Endothelial cell of umbilical vein (primary cell): ENCODE results near the gene C2CD5. TPM values are rescaled to one million over a fixed set of nuclear protein-coding genes. Genes with fewer than 3 reads are reported as not detected.

Experiments used
- BruUV-seq: library from RNA; stranded (reverse); fragments of 400-500 nt; replicated peaks from 2 replicates; lab custom pipeline; 2021; lab: Mats Ljungman, UMichigan
- CTCF ChIA-PET: fragments of 300-600, 350-600 bp; sonication (Branson Sonifier 250); formaldehyde crosslinking; loops from one replicate; lab custom pipeline; 2021; ENCODE audit warnings: antibody characterized with exemption, inconsistent platforms; lab: Charles Lee
- POLR2A ChIA-PET: fragments of 300-600, 350-600 bp; sonication (Branson Sonifier 250); formaldehyde crosslinking; loops from one replicate; lab custom pipeline; 2021; ENCODE audit warnings: antibody characterized with exemption, inconsistent platforms; lab: Charles Lee
- DNase-seq: peaks from one replicate; pipeline ENCODE4 v3.0.0-alpha.2; 2011; ENCODE audit warnings: low read depth, low spot score
- FAIRE-seq: peaks from 2 replicates; lab custom pipeline; 2011; peaks lifted over from hg19 to GRCh38; lab: Jason Lieb, UNC
- H2AFZ ChIP-seq: 2 replicates; pipeline ENCODE4 v1.6.0; 2012; ENCODE audit warnings: low read depth, low read length, control low read depth, inconsistent platforms
- H3K27ac ChIP-seq: 2 replicates; pipeline ENCODE4 v1.5.1; 2011; ENCODE audit warnings: low read depth, mild to moderate bottlenecking, control low read depth, low read length, moderate library complexity; ENCODE audit not compliant: insufficient read depth
- H3K27me3 ChIP-seq, 2 experiments: 2 replicates each; pipeline versions ENCODE4 v1.6.0 to v1.6.1; 2011; ENCODE audit warnings: low read length in 2 of 2, mixed read lengths in 1 of 2; ENCODE audit not compliant: control insufficient read depth in 2 of 2, insufficient read depth in 2 of 2
- H3K36me3 ChIP-seq, 2 experiments: 2 replicates in 1 of 2; 3 replicates in 1 of 2; pipeline ENCODE4 v1.5.1; 2011; ENCODE audit warnings: low read length in 2 of 2, mild to moderate bottlenecking in 1 of 2, moderate library complexity in 1 of 2; ENCODE audit not compliant: control insufficient read depth in 2 of 2, insufficient read depth in 2 of 2; ENCODE audit errors: extremely low read depth in 1 of 2
- H3K4me1 ChIP-seq: 3 replicates; pipeline ENCODE4 v1.5.1; 2011; ENCODE audit warnings: mild to moderate bottlenecking, low read length; ENCODE audit not compliant: control insufficient read depth, insufficient read depth; ENCODE audit errors: extremely low read depth
- H3K4me2 ChIP-seq: 2 replicates; pipeline ENCODE4 v1.6.1; 2011; ENCODE audit warnings: low read length, control low read depth, mixed read lengths; ENCODE audit not compliant: insufficient read depth
- H3K4me3 ChIP-seq, 3 experiments: fragments of 200-600 bp in 1 of 3; sonication (generic), shearing (Covaris generic) in 1 of 3; replicated peaks in 1 of 3; 2 replicates each; pipeline ENCODE4 v1.5.1; 2011 to 2016; ENCODE audit warnings: control low read depth in 3 of 3, low read length in 3 of 3, mild to moderate bottlenecking in 2 of 3, inconsistent platforms in 1 of 3, low read depth in 1 of 3, moderate library complexity in 1 of 3; ENCODE audit not compliant: insufficient read depth in 1 of 3
- H3K79me2 ChIP-seq: 2 replicates; pipeline ENCODE4 v1.6.0; 2012; ENCODE audit warnings: low read length, inconsistent platforms; ENCODE audit not compliant: control insufficient read depth, insufficient read depth
- H3K9ac ChIP-seq: replicated peaks from 2 replicates; pipeline ENCODE3; 2011; ENCODE audit warnings: low read length, control low read depth; ENCODE audit not compliant: insufficient read depth; ENCODE audit errors: extremely low read depth
- H3K9me1 ChIP-seq: replicated peaks from 3 replicates; pipeline ENCODE4 v1.6.0; 2011; ENCODE audit warnings: mild to moderate bottlenecking, low read length; ENCODE audit not compliant: control insufficient read depth, insufficient read depth; ENCODE audit errors: extremely low read depth
- H3K9me3 ChIP-seq: replicated peaks from 2 replicates; pipeline ENCODE4 v1.5.1; 2012; ENCODE audit warnings: low read length, inconsistent platforms; ENCODE audit not compliant: control insufficient read depth, insufficient read depth
- H4K20me1 ChIP-seq: replicated peaks from 2 replicates; pipeline ENCODE3; 2011; ENCODE audit warnings: mild to moderate bottlenecking, low read length; ENCODE audit not compliant: control insufficient read depth, insufficient read depth; ENCODE audit errors: extremely low read depth
- CTCF ChIP-seq, 2 donors: IDR thresholded peaks; 1 replicate in 1 of 2; 2 replicates in 1 of 2; pipeline ENCODE4 v1.5.1; 2011; ENCODE audit warnings: low read length in 2 of 2, mild to moderate bottlenecking in 2 of 2, moderate library complexity in 2 of 2, control low read depth in 1 of 2, inconsistent platforms in 1 of 2, low read depth in 1 of 2; ENCODE audit not compliant: insufficient read depth in 1 of 2; ENCODE audit errors: extremely low read depth in 1 of 2
- EZH2 ChIP-seq: IDR thresholded peaks from 2 replicates; pipeline ENCODE4 v1.6.1; 2012; ENCODE audit warnings: borderline replicate concordance, low read depth, mild to moderate bottlenecking, moderate library complexity, low read length, inconsistent platforms; ENCODE audit not compliant: severe bottlenecking
- FOS ChIP-seq: IDR thresholded peaks from 2 replicates; pipeline ENCODE4 v1.6.1; 2011; ENCODE audit warnings: mild to moderate bottlenecking, low read length, moderate library complexity, borderline replicate concordance; ENCODE audit not compliant: insufficient read depth
- GATA2 ChIP-seq: IDR thresholded peaks from 2 replicates; pipeline ENCODE4 v1.7.0; 2011; ENCODE audit warnings: low read depth, mild to moderate bottlenecking, moderate library complexity, mixed read lengths, low read length; ENCODE audit not compliant: insufficient read length, insufficient read depth
- JUN ChIP-seq: IDR thresholded peaks from 2 replicates; pipeline ENCODE4 v1.6.1; 2011; ENCODE audit warnings: borderline replicate concordance, low read depth; ENCODE audit not compliant: insufficient read length, insufficient read depth
- MAX ChIP-seq: IDR thresholded peaks from 2 replicates; pipeline ENCODE4 v1.6.1; 2011; ENCODE audit not compliant: insufficient read depth, insufficient read length
- MYC ChIP-seq: IDR thresholded peaks from one replicate; pipeline ENCODE4 v1.6.1; 2011; ENCODE audit warnings: mild to moderate bottlenecking, low read depth, low read length
- POLR2A ChIP-seq: IDR thresholded peaks from 2 replicates; pipeline ENCODE4 v1.6.1; 2012; ENCODE audit warnings: low read depth, mild to moderate bottlenecking, control low read depth, low read length
- POLR2AphosphoS5 ChIP-seq: IDR thresholded peaks from 2 replicates; pipeline ENCODE4 v1.6.1; 2012; ENCODE audit warnings: low read depth, mild to moderate bottlenecking, control low read depth, low read length, moderate library complexity; ENCODE audit not compliant: insufficient read depth
- dilution Hi-C: fragments of 300-500 bp; cut with MboI; formaldehyde crosslinking; loops from one replicate; pipeline ENCODE4 v1.15.0; 2019; ENCODE audit warnings: low sequenced_read_pairs; ENCODE audit not compliant: extremely low pct_ligation_motif_present
- intact Hi-C: fragments of 100-400 bp; cut with micrococcal nuclease; formaldehyde crosslinking; loops from one replicate; pipeline ENCODE4 v1.10.0; 2022
- polyA plus RNA-seq, 4 experiments: library from polyadenylated mRNA; depleted of rRNA in 3 of 4; stranded (reverse) in 3 of 4; unstranded in 1 of 4; fragments of >200 nt; gene quantifications; 2 replicates each; pipeline versions ENCODE4 v1.2.1 to v1.2.3, GENCODE V29; 2011 to 2012; ENCODE audit warnings: missing spikeins in 1 of 4
- total RNA-seq: library from RNA; stranded (reverse); gene quantifications from 2 replicates; pipeline ENCODE4 v1.2.3, GENCODE V29; 2021

C2CD5 gene
- total and polyA plus RNA-seq, 2 donors (not counting 3 experiments of a cell fraction or from before 2014, with no cell fraction given) = 12.9 to 32.9 TPM

- dilution Hi-C loops = no loop called here
These were observed 13.1 kb downstream of the C2CD5 start for GRCh38 chr12:22531205-22531604.

More at GRCh38 chr12:22531205-22531604, 13.1 kb downstream of the C2CD5 start:
- peaks cover 0 to 10% of the 10 kb centered on the region in 2 experiments for H3K36me3 ChIP-seq
- H2AFZ ChIP-seq = no peak overlapping the region
- intact Hi-C loops = no loop called here
- ChIA-PET CTCF (interaction anchor here (1.0 to 1.9 kb wide), 4 partner anchors 13 to 99 kb away, joined by 3 to 9 read pairs (median 4); partner anchors contain the start of genes C2CD5 and ETNK1), POLR2A (no interaction called here)
- H3K27ac ChIP-seq = no peak overlapping the region
- peaks cover 30% of the 10 kb centered on the region for H3K4me1 ChIP-seq
- no peaks in the 10 kb centered on the region for H3K9me1 ChIP-seq
- H3K4me2 ChIP-seq = no peak overlapping the region
- H3K27me3 ChIP-seq = no peaks in the 10 kb centered on the region
- FAIRE-seq = no peak
- DNase-seq = no peak
- no peaks in the 10 kb centered on the region for H3K79me2 ChIP-seq
- no peak overlapping the region for H3K9ac ChIP-seq
- no peak overlapping the region for H3K4me3 ChIP-seq
- TF ChIP-seq POLR2A (no peak), POLR2AphosphoS5 (no peak), FOS (no peak), MYC (no peak), JUN (no peak), CTCF (IDR thresholded peaks at IDR 0.05; ENCODE audit: extremely low read depth in 1 of 2, insufficient read depth in 1 of 2, low read depth in 1 of 2, low read length in 2 of 2) (no peak), GATA2 (no peak), MAX (no peak), EZH2 (no peak)
- BruUV-seq = no TSS peak
- H3K9me3 ChIP-seq = no peaks in the 10 kb centered on the region
- H4K20me1 ChIP-seq = no peaks in the 10 kb centered on the region
